ENCODE measurements around the gene ADAD1.
"Not testable (repeated sequence)": the region's sequence is repeated elsewhere in the genome, so short reads cannot be mapped to it uniquely, and the experiment has no call there.

Gene ADAD1

GRCh38 chr4:122378711-122379110 lies at the start of gene ADAD1:
ADAD1 (plus strand) TSS chr4:122379011; CDS start chr4:122380070, 1,059 bp downstream.
- DNase-seq (ENCODE audit: low spot score), result no peak

GRCh38 chr4:122329876-122330565 lies 48.8 kb upstream of the ADAD1 start:
- no peak for DNase-seq (ENCODE audit: low spot score)

- DNase-seq (ENCODE audit: low spot score), result no peak
Observed at GRCh38 chr4:122331195-122331594, 47.6 kb upstream of the ADAD1 start.

DNA sequence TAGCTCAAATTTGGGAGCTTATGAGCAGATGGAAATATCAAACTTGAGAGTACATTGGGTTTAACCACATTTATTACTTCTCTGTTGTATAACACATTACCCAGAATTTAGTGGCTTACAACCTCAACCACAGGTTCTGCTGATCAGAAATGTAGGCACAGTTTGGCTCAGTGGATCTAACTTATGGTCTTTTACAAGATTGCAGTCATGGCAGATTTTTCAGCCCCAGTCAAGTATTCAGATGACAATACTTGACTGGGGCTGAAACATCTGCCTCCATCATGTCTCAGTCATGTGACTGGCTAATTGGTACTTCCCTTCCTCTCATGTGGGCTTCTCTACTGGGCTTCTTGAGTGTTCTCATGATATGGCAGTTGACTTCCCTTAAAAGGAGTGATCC lies 44.0 kb upstream of the ADAD1 start:
- DNase-seq (ENCODE audit: low spot score), result no peak

GRCh38 chr4:122341886-122342285 lies 36.9 kb upstream of the ADAD1 start:
- peak; percentile 42 for DNase-seq (ENCODE audit: low spot score)

DNA sequence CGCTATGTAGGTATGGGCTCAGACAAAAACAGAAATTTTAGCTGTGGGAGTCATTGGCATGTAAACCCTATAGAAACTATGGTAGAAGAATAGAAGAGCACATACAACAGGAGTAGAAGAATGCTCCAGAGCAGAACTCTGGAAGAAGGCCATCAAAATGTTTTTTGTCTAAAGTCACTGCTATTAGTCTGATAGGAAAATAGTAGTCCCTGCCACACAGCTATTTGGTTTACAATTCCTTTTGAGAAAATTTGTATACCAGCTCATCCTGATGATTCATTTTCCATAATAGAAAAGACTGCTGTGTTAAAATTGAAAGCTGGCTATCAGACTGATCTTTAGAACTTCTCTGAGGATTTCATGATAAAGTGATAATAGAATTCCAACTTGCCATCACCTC lies 32.8 kb upstream of the ADAD1 start:
- no peak for DNase-seq (ENCODE audit: low spot score)

GRCh38 chr4:122346503-122346902 lies 32.3 kb upstream of the ADAD1 start:
- DNase-seq (ENCODE audit: low spot score), result no peak

GRCh38 chr4:122356317-122356808 lies 22.4 kb upstream of the ADAD1 start:
- no peak for DNase-seq (ENCODE audit: low spot score)

DNA sequence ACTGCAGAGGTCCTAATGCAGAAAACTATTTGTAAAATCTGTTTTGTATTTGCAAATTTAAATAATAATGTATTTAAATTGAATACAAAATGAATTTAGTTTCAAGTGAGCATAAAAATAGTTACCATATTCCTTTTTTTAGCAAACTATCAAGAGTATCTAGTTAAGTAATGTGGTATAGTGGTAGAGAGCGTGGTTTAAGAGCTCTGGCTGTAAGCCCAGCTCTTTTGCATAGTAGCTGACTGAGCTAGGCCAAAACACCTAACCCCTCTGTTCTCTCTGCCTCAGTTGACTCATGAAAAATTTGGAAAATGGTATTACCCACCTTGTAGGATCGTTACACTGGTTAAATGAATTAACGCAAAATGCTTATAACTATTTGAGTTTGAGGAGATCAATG lies 18.1 kb upstream of the ADAD1 start:
- DNase-seq (ENCODE audit: low spot score), result no peak

GRCh38 chr4:122364700-122365404 lies 14.0 kb upstream of the ADAD1 start:
- DNase-seq (ENCODE audit: low spot score), result no peak

GRCh38 chr4:122368786-122369185 lies 10.0 kb upstream of the ADAD1 start:
- DNase-seq (ENCODE audit: low spot score), result not testable (repeated sequence)

DNA sequence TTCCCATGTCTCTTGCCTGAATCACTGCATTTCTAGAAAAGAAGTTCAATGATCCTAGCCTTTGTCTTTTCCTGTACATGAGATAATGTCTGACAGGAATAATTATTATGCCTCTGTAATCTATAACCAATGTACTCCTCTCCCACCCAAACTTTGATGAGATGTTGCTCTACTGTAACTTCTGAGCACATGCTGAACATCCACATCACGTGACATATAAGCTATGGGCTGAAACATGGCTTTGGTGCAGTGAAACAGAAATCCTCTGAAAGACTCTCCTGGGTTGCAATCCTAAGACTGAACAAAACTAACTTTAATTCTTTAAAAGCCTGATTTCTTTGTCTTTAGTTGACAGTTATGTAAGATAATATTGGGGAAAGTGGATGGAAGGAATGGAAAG lies 1.5 kb upstream of the ADAD1 start:
- DNase-seq (ENCODE audit: low spot score), result no peak

DNA sequence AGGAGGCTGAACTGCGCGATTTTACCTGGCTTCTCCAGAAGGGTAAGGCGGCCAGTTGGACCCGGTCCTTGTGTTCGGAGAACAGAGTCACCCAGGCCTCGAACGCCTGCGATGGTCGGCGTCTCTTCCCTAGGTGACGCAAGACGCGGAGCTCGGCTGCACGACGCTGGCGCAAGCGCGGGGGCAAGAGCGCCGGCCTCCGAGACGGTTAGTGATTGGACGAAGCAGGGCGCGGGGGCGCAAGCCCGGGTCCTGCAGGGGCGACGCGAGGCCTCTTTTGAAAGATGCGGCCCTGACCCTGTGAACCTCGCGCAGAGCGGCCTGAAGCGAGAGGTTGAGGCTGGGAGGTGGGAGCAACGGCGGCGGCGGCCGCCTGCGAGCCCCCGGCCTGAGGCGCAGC lies 428 bp downstream of the ADAD1 start:
- DNase-seq (ENCODE audit: low spot score), result no peak

GRCh38 chr4:122383341-122383740 lies 4.5 kb downstream of the ADAD1 start:
- no peak for DNase-seq (ENCODE audit: low spot score)

GRCh38 chr4:122384245-122384644 lies 5.4 kb downstream of the ADAD1 start:
- no peak for DNase-seq (ENCODE audit: low spot score)

GRCh38 chr4:122393276-122393675 lies 14.5 kb downstream of the ADAD1 start:
- no peak for DNase-seq (ENCODE audit: low spot score)

DNA sequence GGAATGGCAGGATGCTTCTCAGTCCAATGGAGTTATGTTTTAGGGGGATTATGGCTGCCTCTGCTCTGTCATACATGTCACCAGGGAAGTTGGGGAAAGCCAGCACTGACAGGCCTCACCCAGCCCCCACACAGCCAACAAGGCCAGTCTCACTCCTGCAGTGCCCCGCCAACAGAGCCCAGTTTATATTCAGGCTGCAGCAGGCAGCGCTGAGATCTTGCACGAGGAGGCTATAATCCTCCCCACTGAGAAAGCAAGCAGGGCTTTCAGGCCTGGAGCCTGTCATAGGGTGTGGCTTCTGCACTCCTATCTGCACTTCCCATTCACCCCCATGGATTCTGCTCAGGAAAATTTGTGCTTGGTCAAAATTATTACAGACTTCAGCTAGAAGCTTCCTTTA lies 25.1 kb downstream of the ADAD1 start:
- no peak for DNase-seq (ENCODE audit: low spot score)

DNA sequence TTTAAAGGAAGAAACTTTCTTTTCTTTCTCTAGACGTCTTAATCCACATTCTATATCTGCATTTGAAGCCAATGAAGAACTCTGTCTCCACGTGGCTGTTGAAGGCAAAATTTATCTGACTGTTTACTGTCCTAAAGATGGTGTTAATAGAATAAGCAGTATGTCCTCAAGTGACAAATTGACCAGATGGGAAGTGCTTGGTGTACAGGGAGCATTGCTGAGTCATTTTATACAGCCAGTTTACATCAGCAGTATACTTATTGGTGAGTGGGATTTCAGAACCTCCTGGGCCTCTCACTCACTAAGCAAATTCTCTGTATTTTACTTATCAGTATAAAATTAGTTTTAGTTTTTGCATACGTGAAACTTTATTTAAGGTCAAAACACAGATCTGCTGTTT lies 33.7 kb downstream of the ADAD1 start:
- no peak for DNase-seq (ENCODE audit: low spot score)

DNA sequence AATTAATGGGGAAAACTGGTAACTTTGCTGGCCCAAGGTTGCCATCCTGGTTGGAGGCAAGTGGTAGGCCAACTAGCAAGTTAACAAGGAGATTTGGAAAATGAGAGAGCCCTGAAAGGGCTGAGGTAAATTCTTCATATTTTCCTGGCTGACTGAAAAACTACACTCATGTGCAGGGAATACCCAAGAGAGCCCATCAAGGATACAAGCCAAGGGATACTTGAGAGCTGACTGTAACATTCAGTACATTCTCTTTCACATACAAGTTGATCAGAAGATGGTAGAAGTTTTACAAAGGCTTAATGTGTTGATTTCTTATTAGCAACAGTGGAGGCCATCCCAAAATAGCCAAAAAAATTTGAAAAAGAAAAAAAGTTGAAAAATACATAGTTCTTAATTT lies 44.4 kb downstream of the ADAD1 start:
- DNase-seq (ENCODE audit: low spot score), result no peak

- no peak for DNase-seq (ENCODE audit: low spot score)
Observed at GRCh38 chr4:122431351-122431750, 52.5 kb downstream of the ADAD1 start.

DNA sequence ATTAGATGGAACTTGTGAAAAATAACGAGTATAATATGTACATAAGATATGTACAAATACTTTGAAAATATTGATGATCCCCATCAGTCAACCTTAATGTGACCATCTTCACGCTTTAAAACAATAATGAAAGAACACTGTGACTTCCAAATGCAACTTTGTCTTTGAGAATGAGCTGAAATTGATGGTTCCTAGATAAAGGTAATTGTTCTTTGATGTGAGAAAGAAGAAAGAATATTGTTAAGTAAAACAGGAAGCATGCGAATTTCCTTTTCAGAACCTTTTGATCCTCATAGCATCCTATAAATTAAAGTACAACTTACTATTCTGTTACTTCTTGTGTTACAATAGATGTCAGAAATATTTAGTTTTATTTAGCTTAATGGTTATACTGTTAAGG lies 55.5 kb downstream of the ADAD1 start:
- DNase-seq (ENCODE audit: low spot score), result no peak

GRCh38 chr4:122450847-122451246 lies 72.0 kb downstream of the ADAD1 start:
- no peak for DNase-seq (ENCODE audit: low spot score)

DNA sequence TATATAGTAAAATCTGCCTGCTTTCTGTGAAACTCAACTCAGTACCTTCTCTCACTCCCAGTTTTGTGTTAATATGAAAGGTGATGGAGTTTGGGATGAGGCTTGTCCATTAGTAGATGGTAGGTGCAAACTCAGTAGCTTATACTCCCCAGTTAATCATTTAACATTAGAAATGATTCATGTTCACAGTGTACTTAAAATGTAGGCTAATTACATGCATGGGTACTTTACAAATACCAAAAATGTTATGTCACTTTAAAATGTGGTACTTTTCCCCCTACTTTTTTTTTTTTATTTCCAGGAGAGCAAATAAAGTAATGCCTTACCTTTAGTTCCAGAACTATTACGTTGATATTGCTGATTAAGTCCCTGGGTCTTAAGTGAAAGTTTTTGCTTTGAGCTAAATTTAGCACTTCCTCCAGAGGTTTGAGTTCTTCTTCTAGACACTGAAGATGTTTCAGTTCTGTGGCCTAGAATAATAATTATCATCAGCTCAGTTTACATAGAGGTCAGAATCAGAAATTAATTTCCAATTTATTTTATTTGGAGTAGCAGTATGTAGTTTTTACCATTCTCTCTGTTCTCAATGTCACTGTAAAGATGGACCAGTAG lies 74.7 kb downstream of the ADAD1 start:
- DNase-seq (ENCODE audit: low spot score), result no peak
